Ascending aorta (tissue), 2 donors: ENCODE data around the gene CFAP20DC. TPM values are rescaled to one million over a fixed set of nuclear protein-coding genes. Genes with fewer than 3 reads are reported as not detected.

Experiments used
- DNase-seq, 2 donors: peaks; one replicate each; pipeline ENCODE4 v3.0.0-alpha.2; 2019; ENCODE audit warnings: low spot score in 2 of 2
- H3K27ac ChIP-seq, 2 donors: fragments of 200-600 bp; sonication (generic); one replicate each; pipeline ENCODE4 v1.5.1; 2016 to 2017; ENCODE audit warnings: mild to moderate bottlenecking in 1 of 2
- H3K27me3 ChIP-seq: fragments of 200-600 bp; sonication (generic); one replicate; pipeline ENCODE4 v1.5.1; 2017
- H3K36me3 ChIP-seq, 2 donors: fragments of 200-600 bp; sonication (generic); one replicate each; pipeline ENCODE4 v1.5.1; 2016
- H3K4me1 ChIP-seq, 2 donors: fragments of 200-600 bp; sonication (generic); one replicate each; pipeline ENCODE4 v1.5.1; 2016 to 2017; ENCODE audit warnings: mild to moderate bottlenecking in 1 of 2
- H3K4me3 ChIP-seq, 2 donors: fragments of 200-600 bp; sonication (generic); one replicate each; pipeline ENCODE4 v1.5.1; 2016 to 2017; ENCODE audit warnings: mild to moderate bottlenecking in 1 of 2
- H3K9me3 ChIP-seq, 2 donors: fragments of 200-600 bp; sonication (generic); one replicate each; pipeline ENCODE4 v1.5.1; 2016
- CTCF ChIP-seq, 3 experiments: fragments of 200-600 bp in 2 of 3; fragments of 450-650 bp in 1 of 3; sonication (generic) in 2 of 3; IDR thresholded peaks; one replicate each; pipeline ENCODE4 v1.5.1; 2016 to 2019; ENCODE audit warnings: antibody characterized with exemption in 3 of 3, mild to moderate bottlenecking in 1 of 3, moderate library complexity in 1 of 3
- intact Hi-C: fragments of 100-400 bp; cut with DNase I; formaldehyde crosslinking; loops from one replicate; pipeline ENCODE4 v1.15.1; 2023
- total RNA-seq: library from RNA; depleted of rRNA; stranded (reverse); fragments of >200 nt; gene quantifications from one replicate; pipeline ENCODE4 v1.1.0, GENCODE V29; 2016

The CFAP20DC gene
- total RNA-seq, 1 donor from 2014 or later, result not detected

GRCh38 chr3:58880182-58880581 is 169.6 kb downstream of the CFAP20DC start:
- intact Hi-C loops, result no loop called here
- no peak overlapping the region for H3K4me3 ChIP-seq
- no peaks in the 10 kb centered on the region for H3K4me1 ChIP-seq
- H3K27me3 ChIP-seq, result no peaks in the 10 kb centered on the region
- H3K27ac ChIP-seq, result no peak overlapping the region
- no peak for TF ChIP-seq CTCF (IDR thresholded peaks at IDR 0.05)
- no peaks in the 10 kb centered on the region for H3K36me3 ChIP-seq
- DNase-seq, result no peak
- no peaks in the 10 kb centered on the region for H3K9me3 ChIP-seq

GRCh38 chr3:58874795-58875194 is 175.0 kb downstream of the CFAP20DC start:
- no peak for TF ChIP-seq CTCF (IDR thresholded peaks at IDR 0.05)
- Histone ChIP-seq H3K9me3 (no peaks in the 10 kb centered on the region), H3K4me1 (no peaks in the 10 kb centered on the region), H3K36me3 (no peaks in the 10 kb centered on the region), H3K4me3 (no peak overlapping the region), H3K27ac (no peak overlapping the region), H3K27me3 (no peaks in the 10 kb centered on the region)
- no peak for DNase-seq
- intact Hi-C loops, result no loop called here

DNA sequence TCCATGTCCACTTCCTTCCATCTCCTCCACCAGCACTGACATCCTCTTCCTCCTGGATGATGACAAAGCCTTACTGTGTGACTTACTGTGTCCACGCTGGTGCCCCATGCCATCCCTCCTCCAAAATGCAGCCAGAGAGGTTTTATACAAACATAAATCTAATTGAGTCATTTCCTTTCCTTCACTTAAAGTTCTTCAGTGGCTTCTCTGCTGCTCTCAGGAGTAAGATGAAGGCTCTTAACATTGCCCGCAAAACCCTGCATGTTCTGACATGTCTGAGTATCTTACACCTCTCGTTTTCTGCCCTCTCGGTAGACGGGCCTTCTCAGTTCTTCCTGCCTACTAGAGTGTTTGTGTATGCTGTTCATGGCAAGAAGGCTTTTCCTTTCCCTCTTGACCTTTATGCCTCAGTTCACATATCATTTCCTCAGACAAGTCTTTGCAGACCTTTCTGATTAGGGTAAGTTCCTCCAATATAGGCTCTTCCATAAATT is 175.5 kb downstream of the CFAP20DC start:
- TF ChIP-seq CTCF (IDR thresholded peaks at IDR 0.05), result no peak
- intact Hi-C loops, result no loop called here
- DNase-seq, result no peak
- H3K9me3 ChIP-seq, result no peaks in the 10 kb centered on the region
- H3K4me3 ChIP-seq, result no peak overlapping the region
- no peaks in the 10 kb centered on the region for H3K36me3 ChIP-seq
- no peak overlapping the region for H3K27ac ChIP-seq
- no peaks in the 10 kb centered on the region for H3K27me3 ChIP-seq
- no peaks in the 10 kb centered on the region for H3K4me1 ChIP-seq

DNA sequence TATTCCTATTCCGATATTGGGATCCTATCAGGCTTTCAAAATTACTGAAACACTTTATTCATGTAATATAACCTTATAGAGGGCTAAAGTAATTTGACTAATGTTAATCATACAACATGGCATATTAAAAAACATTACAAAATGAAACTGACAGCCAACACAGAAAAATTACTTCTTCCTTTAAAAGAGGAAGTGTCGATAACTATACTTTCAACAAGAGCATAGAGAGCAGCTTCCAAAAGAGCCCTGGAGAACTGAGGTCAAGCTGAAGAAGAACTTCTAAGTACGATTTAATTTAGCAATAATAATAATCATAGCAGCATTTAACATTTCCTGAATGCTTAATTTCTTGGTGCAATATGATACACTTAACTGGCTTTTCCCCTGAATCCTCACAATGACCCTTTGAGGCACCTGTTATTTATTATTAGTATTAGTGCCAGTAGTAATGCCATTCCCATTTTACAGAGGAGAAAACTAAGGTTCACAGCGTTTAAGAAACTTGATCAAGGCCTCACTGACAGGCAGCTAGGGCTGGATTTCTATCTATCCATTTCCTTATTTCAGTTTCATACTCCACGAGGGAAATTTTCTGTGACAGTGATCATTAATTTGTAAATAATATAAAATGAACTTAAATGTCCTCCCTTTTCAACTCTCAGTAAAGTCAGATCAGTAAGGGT is 181.6 kb downstream of the CFAP20DC start:
- Histone ChIP-seq H3K9me3 (no peaks in the 10 kb centered on the region), H3K4me3 (no peak overlapping the region), H3K4me1 (no peaks in the 10 kb centered on the region), H3K27ac (no peak overlapping the region), H3K27me3 (no peaks in the 10 kb centered on the region), H3K36me3 (no peaks in the 10 kb centered on the region)
- intact Hi-C loops, result no loop called here
- no peak for TF ChIP-seq CTCF (IDR thresholded peaks at IDR 0.05)
- no peak for DNase-seq

DNA sequence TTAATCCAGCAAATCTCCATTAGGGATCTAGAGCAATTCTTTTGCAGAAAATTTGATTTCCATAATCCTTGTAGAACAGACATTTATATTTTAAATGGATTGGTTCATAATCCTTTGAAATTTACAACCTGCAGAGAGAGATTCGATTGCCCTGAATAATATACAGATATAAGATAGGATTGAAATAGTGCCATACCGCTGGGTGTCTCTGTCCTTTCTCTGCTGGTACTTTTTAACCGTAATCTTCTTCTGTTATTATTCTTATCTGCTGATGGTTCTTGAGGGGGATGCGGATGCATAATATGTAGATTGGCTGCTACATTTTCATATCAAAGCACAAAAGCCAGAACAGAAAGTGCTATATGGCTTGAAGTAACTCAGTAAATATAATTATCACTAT is 182.2 kb downstream of the CFAP20DC start:
- H3K27me3 ChIP-seq, result no peaks in the 10 kb centered on the region
- no peak overlapping the region for H3K4me3 ChIP-seq
- H3K27ac ChIP-seq, result no peak overlapping the region
- H3K4me1 ChIP-seq, result no peaks in the 10 kb centered on the region
- no peaks in the 10 kb centered on the region for H3K36me3 ChIP-seq
- H3K9me3 ChIP-seq, result no peaks in the 10 kb centered on the region
- intact Hi-C loops, result no loop called here
- DNase-seq, result no peak
- TF ChIP-seq CTCF (IDR thresholded peaks at IDR 0.05), result no peak
